ENCODE data around the gene ZNF823. TPM values are rescaled to one million over a fixed set of nuclear protein-coding genes. Genes with fewer than 3 reads are reported as not detected.

The ZNF823 gene
- total and polyA plus RNA-seq, 2 of the 13 experiments (the other 11 are each of a cell fraction or from before 2014, with no cell fraction given), result 5.7 to 11.7 TPM

DNA sequence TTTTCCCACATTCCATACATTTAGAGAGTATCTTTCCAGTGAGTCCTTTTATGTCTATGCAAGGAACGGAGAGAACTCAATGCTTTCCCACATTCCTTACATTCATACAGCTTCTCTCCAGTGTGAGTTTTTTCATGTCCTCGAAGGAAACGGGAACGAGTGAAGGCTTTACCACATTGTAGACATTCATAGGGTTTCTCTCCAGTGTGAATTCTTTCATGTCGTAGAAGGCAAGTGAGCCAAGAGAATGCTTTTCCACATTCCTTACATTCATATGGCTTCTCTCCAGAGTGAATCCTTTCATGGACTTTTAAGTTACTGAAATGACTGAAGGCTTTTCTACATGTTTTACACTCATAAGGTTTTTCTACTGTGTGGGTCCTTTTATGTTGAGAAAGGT, 17.1 kb downstream of the ZNF823 start (continued):
- TF ChIP-seq ZNF512B (CRISPR knock-in tag; IDR thresholded peaks at IDR 0.05; ENCODE audit: borderline replicate concordance) (no peak), ZNF264 (CRISPR knock-in tag; IDR thresholded peaks at IDR 0.05) (no peak), MNT (IDR thresholded peaks at IDR 0.05) (no peak), TRIM22 (IDR thresholded peaks at IDR 0.05) (no peak), ZNF747 (CRISPR knock-in tag; IDR thresholded peaks at IDR 0.05; ENCODE audit: borderline replicate concordance) (no peak), HNF1B (CRISPR knock-in tag; IDR thresholded peaks at IDR 0.05) (no peak), PLRG1 (conservative IDR thresholded peaks at IDR 0.05) (no peak), SP5 (CRISPR knock-in tag; IDR thresholded peaks at IDR 0.05; ENCODE audit: borderline replicate concordance, low read depth) (no peak)
- TF ChIP-seq, protein P1, sequence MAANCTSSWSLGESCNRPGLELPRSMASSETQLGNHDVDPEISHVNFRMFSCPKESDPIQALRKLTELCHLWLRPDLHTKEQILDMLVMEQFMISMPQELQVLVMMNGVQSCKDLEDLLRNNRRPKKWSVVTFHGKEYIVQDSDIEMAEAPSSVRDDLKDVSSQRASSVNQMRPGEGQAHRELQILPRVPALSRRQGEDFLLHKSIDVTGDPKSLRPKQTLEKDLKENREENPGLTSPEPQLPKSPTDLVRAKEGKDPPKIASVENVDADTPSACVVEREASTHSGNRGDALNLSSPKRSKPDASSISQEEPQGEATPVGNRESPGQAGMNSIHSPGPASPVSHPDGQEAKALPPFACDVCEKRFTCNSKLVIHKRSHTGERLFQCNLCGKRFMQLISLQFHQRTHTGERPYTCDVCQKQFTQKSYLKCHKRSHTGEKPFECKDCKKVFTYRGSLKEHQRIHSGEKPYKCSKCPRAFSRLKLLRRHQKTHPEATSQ (CRISPR knock-in tag; IDR thresholded peaks at IDR 0.05; ENCODE audit: borderline replicate concordance), result no peak
